ENCODE results near the gene NMU. TPM values are rescaled to one million over a fixed set of nuclear protein-coding genes. Genes with fewer than 3 reads are reported as not detected.

Gene NMU
- total and polyA plus RNA-seq, 9 of the 15 experiments (the other 6 are each of a cell fraction or from before 2014, with no cell fraction given): 73.8 to 846 (median 599) TPM

DNA sequence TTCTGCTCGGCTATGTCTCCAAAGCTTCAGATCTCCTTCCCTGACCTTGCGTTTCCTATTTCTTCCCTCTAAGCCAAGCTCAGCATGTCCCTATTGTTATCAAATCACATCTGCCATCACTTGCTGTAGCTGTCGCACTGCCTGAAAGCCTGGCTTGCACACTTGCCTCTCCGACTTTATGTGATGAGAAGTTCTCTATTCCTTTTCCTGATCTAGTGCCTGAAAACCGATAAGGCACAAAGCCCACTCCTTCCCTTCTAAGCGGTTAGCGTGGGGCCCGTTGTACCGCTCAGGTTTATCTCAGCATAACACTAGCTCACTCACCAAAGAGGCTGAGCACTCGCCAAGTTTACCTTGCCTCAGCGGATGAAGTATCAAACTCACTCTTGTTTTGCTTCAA lies 816 bp downstream of the NMU start (continued):
- TF ChIP-seq, protein P1, sequence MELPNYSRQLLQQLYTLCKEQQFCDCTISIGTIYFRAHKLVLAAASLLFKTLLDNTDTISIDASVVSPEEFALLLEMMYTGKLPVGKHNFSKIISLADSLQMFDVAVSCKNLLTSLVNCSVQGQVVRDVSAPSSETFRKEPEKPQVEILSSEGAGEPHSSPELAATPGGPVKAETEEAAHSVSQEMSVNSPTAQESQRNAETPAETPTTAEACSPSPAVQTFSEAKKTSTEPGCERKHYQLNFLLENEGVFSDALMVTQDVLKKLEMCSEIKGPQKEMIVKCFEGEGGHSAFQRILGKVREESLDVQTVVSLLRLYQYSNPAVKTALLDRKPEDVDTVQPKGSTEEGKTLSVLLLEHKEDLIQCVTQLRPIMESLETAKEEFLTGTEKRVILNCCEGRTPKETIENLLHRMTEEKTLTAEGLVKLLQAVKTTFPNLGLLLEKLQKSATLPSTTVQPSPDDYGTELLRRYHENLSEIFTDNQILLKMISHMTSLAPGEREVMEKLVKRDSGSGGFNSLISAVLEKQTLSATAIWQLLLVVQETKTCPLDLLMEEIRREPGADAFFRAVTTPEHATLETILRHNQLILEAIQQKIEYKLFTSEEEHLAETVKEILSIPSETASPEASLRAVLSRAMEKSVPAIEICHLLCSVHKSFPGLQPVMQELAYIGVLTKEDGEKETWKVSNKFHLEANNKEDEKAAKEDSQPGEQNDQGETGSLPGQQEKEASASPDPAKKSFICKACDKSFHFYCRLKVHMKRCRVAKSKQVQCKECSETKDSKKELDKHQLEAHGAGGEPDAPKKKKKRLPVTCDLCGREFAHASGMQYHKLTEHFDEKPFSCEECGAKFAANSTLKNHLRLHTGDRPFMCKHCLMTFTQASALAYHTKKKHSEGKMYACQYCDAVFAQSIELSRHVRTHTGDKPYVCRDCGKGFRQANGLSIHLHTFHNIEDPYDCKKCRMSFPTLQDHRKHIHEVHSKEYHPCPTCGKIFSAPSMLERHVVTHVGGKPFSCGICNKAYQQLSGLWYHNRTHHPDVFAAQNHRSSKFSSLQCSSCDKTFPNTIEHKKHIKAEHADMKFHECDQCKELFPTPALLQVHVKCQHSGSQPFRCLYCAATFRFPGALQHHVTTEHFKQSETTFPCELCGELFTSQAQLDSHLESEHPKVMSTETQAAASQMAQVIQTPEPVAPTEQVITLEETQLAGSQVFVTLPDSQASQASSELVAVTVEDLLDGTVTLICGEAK (IDR thresholded peaks at IDR 0.05): no peak
- TF ChIP-seq, protein P1 (CRISPR knock-in tag; IDR thresholded peaks at IDR 0.05): no peak
- TF ChIP-seq ZNF695 (CRISPR knock-in tag; IDR thresholded peaks at IDR 0.05) (no peak), DIDO1 (tag; IDR thresholded peaks at IDR 0.05; ENCODE audit: low read depth) (no peak), ASH1L (IDR thresholded peaks at IDR 0.05; ENCODE audit: borderline replicate concordance, low read depth, partially characterized antibody) (no peak), NFRKB (IDR thresholded peaks at IDR 0.05; ENCODE audit: low read depth) (0 out of 2 replicates have a peak, but pooled peaks have one; percentile 31), HNRNPLL (IDR thresholded peaks at IDR 0.05; ENCODE audit: low read depth, low read length, poor library complexity, severe bottlenecking) (peak; percentile 17), SMAD4 (CRISPR knock-in tag; conservative IDR thresholded peaks at IDR 0.05) (no peak), SMAD3 (CRISPR knock-in tag; conservative IDR thresholded peaks at IDR 0.05) (no peak), POLR2B (IDR thresholded peaks at IDR 0.05; ENCODE audit: low read depth, partially characterized antibody) (peak; percentile 31)
- TF ChIP-seq, protein P2, sequence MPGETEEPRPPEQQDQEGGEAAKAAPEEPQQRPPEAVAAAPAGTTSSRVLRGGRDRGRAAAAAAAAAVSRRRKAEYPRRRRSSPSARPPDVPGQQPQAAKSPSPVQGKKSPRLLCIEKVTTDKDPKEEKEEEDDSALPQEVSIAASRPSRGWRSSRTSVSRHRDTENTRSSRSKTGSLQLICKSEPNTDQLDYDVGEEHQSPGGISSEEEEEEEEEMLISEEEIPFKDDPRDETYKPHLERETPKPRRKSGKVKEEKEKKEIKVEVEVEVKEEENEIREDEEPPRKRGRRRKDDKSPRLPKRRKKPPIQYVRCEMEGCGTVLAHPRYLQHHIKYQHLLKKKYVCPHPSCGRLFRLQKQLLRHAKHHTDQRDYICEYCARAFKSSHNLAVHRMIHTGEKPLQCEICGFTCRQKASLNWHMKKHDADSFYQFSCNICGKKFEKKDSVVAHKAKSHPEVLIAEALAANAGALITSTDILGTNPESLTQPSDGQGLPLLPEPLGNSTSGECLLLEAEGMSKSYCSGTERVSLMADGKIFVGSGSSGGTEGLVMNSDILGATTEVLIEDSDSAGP (CRISPR knock-in tag; IDR thresholded peaks at IDR 0.05): no peak
- TF ChIP-seq, protein P3, sequence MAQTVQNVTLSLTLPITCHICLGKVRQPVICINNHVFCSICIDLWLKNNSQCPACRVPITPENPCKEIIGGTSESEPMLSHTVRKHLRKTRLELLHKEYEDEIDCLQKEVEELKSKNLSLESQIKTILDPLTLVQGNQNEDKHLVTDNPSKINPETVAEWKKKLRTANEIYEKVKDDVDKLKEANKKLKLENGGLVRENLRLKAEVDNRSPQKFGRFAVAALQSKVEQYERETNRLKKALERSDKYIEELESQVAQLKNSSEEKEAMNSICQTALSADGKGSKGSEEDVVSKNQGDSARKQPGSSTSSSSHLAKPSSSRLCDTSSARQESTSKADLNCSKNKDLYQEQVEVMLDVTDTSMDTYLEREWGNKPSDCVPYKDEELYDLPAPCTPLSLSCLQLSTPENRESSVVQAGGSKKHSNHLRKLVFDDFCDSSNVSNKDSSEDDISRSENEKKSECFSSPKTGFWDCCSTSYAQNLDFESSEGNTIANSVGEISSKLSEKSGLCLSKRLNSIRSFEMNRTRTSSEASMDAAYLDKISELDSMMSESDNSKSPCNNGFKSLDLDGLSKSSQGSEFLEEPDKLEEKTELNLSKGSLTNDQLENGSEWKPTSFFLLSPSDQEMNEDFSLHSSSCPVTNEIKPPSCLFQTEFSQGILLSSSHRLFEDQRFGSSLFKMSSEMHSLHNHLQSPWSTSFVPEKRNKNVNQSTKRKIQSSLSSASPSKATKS (CRISPR knock-in tag; IDR thresholded peaks at IDR 0.05): no peak
- TF ChIP-seq, protein P4, sequence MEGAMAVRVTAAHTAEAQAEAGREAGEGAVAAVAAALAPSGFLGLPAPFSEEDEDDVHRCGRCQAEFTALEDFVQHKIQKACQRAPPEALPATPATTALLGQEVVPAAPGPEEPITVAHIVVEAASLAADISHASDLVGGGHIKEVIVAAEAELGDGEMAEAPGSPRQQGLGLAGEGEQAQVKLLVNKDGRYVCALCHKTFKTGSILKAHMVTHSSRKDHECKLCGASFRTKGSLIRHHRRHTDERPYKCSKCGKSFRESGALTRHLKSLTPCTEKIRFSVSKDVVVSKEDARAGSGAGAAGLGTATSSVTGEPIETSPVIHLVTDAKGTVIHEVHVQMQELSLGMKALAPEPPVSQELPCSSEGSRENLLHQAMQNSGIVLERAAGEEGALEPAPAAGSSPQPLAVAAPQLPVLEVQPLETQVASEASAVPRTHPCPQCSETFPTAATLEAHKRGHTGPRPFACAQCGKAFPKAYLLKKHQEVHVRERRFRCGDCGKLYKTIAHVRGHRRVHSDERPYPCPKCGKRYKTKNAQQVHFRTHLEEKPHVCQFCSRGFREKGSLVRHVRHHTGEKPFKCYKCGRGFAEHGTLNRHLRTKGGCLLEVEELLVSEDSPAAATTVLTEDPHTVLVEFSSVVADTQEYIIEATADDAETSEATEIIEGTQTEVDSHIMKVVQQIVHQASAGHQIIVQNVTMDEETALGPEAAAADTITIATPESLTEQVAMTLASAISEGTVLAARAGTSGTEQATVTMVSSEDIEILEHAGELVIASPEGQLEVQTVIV (CRISPR knock-in tag; IDR thresholded peaks at IDR 0.05; ENCODE audit: borderline replicate concordance): no peak

Data from K562 (cell line).